Measurements from ENCODE around the gene FOXF2. TPM values are rescaled to one million over a fixed set of nuclear protein-coding genes. Genes with fewer than 3 reads are reported as not detected.

Gene FOXF2
- total and polyA plus RNA-seq, 2 donors (not counting 1 experiment from before 2014, with no cell fraction given), result not detected

DNA sequence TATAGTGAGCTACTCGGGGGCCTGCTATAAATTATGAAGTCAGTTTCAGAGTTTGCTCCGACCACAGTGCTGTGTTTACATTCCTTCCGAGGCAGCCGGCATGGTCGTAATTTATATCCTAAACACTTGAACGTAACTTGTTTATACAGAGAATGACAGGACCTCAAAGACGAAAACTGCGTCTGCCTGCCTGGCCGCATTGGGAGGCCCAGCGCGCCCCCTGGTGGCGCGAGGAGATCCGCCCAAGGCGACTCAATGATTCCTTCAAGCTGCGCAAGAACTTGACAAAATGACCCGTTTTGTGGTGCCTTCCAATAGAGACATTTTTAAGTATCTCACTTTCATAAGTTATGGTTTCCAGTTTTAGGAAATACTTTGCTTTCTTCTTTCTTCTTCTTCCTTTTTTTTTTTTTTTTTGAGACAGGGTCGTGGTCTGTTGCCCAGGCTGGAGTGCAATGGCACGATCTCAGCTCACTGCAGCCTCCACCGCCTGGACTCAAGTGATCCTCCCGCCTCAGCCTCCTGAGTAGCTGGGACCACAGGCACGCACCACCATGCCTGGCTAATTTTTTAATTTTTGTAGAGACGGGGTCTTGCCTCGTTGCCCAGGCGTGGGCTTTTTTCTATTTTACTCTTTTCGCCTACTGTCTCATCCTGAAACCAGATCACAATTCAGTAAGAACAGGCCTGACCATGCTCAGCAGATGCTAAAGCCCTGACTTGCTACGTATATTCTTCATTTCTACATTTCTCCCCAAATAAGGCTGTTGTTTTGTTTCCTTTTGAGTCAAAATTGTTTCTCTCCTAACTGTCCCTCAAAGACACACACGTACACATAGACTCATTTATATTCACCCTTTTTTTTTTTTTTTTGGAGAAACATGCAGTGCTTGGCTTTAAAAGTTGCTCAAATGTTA lies 7.8 kb downstream of the FOXF2 start:
- H3K9me3 ChIP-seq (ENCODE audit: control extremely low read depth in 1 of 3, control insufficient read depth in 2 of 3, insufficient read depth in 1 of 3, low read length in 2 of 3), result peaks cover 0 to 6% (median 0%) of the 10 kb centered on the region in 3 donors
- Mint-ChIP-seq H3K9me3 (ENCODE audit: insufficient read depth) (no peaks in the 10 kb centered on the region), H3K4me1 (peaks cover 9% of the 10 kb centered on the region), H3K4me3 (no peak overlapping the region), H3K27ac (no peak overlapping the region), H3K27me3 (peaks cover 57% of the 10 kb centered on the region)
- ChIA-PET CTCF (interaction anchor here (0.6 to 4.6 kb wide), 22 partner anchors 8 to 1182 kb away, joined by 3 to 115 read pairs (median 5); no protein-coding TSS in a partner anchor), POLR2A (no interaction called here)
- H3K36me3 ChIP-seq (replicated peaks in 1 of 2; ENCODE audit: control extremely low read depth in 1 of 2, control insufficient read depth in 1 of 2, extremely low read depth in 1 of 2, insufficient read depth in 2 of 2, low read length in 1 of 2), result no peaks in the 10 kb centered on the region
- H3K4me3 ChIP-seq (ENCODE audit: control extremely low read depth in 1 of 5, extremely low read depth in 1 of 5, insufficient read depth in 1 of 5, low read depth in 2 of 5, low read length in 4 of 5), result no peak overlapping the region
- H2AFZ ChIP-seq (ENCODE audit: insufficient read depth, low read depth, low read length, poor library complexity, severe bottlenecking), result no peak overlapping the region
- DNase-seq, result peak; percentile 80
- H3K27me3 ChIP-seq (replicated peaks in 1 of 4; ENCODE audit: control extremely low read depth in 1 of 4, control insufficient read depth in 3 of 4, insufficient read depth in 4 of 4, low read length in 3 of 4), result peaks cover 0 to 65% (median 40%) of the 10 kb centered on the region in 4 experiments
- no peak overlapping the region for H3K4me2 ChIP-seq (replicated peaks; ENCODE audit: low read depth, low read length, poor library complexity, severe bottlenecking)
- intact Hi-C loops (cut with micrococcal nuclease), result loop anchor here (1.0 to 5.0 kb wide), 3 partner anchors 600 to 1210 kb away; no protein-coding TSS in a partner anchor
- peak; percentile 43 for ATAC-seq (ENCODE audit: low read depth)
- no peak for TF ChIP-seq EZH2 (IDR thresholded peaks at IDR 0.05; ENCODE audit: borderline replicate concordance, insufficient read depth, low read depth, low read length, poor library complexity, severe bottlenecking)
- TF ChIP-seq, protein P1, sequence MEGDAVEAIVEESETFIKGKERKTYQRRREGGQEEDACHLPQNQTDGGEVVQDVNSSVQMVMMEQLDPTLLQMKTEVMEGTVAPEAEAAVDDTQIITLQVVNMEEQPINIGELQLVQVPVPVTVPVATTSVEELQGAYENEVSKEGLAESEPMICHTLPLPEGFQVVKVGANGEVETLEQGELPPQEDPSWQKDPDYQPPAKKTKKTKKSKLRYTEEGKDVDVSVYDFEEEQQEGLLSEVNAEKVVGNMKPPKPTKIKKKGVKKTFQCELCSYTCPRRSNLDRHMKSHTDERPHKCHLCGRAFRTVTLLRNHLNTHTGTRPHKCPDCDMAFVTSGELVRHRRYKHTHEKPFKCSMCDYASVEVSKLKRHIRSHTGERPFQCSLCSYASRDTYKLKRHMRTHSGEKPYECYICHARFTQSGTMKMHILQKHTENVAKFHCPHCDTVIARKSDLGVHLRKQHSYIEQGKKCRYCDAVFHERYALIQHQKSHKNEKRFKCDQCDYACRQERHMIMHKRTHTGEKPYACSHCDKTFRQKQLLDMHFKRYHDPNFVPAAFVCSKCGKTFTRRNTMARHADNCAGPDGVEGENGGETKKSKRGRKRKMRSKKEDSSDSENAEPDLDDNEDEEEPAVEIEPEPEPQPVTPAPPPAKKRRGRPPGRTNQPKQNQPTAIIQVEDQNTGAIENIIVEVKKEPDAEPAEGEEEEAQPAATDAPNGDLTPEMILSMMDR (IDR thresholded peaks at IDR 0.05), result peak; percentile 99
- H3K9ac ChIP-seq (ENCODE audit: low read length), result no peak overlapping the region
- H4K20me1 ChIP-seq (ENCODE audit: control insufficient read depth, insufficient read depth, low read length, poor library complexity, severe bottlenecking), result no peaks in the 10 kb centered on the region
- 27% methylated on average over 21 of the region's 28 CpGs for WGBS (ENCODE audit: insufficient coverage)
- peaks cover 17 to 19% of the 10 kb centered on the region in 2 donors for H3K4me1 ChIP-seq (ENCODE audit: control insufficient read depth in 2 of 2, insufficient read depth in 2 of 2, low read length in 2 of 2)
- no peak overlapping the region for H3K27ac ChIP-seq (ENCODE audit: low read length in 2 of 2)
- no peaks in the 10 kb centered on the region for H3K79me2 ChIP-seq (ENCODE audit: control insufficient read depth, insufficient read depth, low read length)

Data from B cell (primary cell).